Heart left ventricle (tissue), 13 donors: Measurements from ENCODE around the gene ZNF160.

Experiments used
- POLR2A ChIP-seq, 2 donors: fragments of 450-650 bp; IDR thresholded peaks; one replicate each; pipeline ENCODE4 v1.6.1; 2017; ENCODE audit warnings: antibody characterized with exemption in 2 of 2, mild to moderate bottlenecking in 2 of 2, moderate library complexity in 2 of 2
- TF ChIP-seq, protein P1 (sequence below), 12 donors: fragments of 200-600 bp; sonication (generic) in 4 of 12; IDR thresholded peaks; one replicate each; pipeline versions ENCODE4 v1.5.0 to v1.8.0; 2018 to 2022; ENCODE audit warnings: antibody characterized with exemption in 12 of 12, mild to moderate bottlenecking in 5 of 12
- donor health status: ischemic (EF 13 %, LVEDD 7.1; RV severe dilation, severe dysfunction).
- donor health status: DM: no; HTN: yes; CAD: no.
- donor health status: DM: no; HTN: no; CAD: no.
- donor health status: ischemic (EF 25% LVEDD 6.9; RV normal size, moderate dysfunction).
- donor health status: ischemic (EF 25% LVEDD 5.7; RV mildly dilated, moderate dysfunction).
- donor health status: ischemic (EF 35%, LVEDD 5.7; RV mildly dilated, moderate dysfunction).
- donor health status: nonischemic (EF 11% LVEDD 7.7; RV severe dilation, severe dysfunction).
- donor health status: DM: yes; HTN: yes; CAD: no.
- donor health status: PGD.
- donor health status: ischemic (EF 29% LVEDD 5.4; RV normal size, mild dysfunction).
- donor health status: nonischemic (EF 23%, LVEDD 6.1; RV moderate dilation, normal function).

DNA sequence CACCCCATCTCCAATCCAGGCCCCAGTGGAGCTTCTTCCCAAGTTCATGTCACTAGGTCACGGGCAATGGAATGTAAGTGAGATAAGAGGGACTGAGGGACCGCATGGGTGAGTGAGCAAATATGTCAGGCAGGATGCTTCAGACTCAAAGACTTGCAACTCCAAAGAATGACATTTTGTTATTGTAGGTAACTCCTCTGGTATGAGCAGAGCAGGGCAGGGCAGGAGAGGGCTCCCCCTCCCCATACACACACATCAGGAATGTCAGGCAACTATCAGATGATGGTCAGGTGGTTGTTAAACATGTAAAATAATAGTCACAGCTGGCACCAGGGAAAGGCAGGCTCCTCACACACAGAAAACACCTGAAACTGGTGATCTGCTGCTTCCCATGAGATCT, 48.1 kb downstream of the ZNF160 start:
- TF ChIP-seq POLR2A (IDR thresholded peaks at IDR 0.05), result no peak
- TF ChIP-seq, protein P1, sequence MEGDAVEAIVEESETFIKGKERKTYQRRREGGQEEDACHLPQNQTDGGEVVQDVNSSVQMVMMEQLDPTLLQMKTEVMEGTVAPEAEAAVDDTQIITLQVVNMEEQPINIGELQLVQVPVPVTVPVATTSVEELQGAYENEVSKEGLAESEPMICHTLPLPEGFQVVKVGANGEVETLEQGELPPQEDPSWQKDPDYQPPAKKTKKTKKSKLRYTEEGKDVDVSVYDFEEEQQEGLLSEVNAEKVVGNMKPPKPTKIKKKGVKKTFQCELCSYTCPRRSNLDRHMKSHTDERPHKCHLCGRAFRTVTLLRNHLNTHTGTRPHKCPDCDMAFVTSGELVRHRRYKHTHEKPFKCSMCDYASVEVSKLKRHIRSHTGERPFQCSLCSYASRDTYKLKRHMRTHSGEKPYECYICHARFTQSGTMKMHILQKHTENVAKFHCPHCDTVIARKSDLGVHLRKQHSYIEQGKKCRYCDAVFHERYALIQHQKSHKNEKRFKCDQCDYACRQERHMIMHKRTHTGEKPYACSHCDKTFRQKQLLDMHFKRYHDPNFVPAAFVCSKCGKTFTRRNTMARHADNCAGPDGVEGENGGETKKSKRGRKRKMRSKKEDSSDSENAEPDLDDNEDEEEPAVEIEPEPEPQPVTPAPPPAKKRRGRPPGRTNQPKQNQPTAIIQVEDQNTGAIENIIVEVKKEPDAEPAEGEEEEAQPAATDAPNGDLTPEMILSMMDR (IDR thresholded peaks at IDR 0.05), result no peak
